HFF-Myc (cell line): Measurements from ENCODE around the gene RAD51B.

Source experiments
- DNase-seq: peaks from one replicate; pipeline ENCODE4 v3.0.0-alpha.2; 2011; ENCODE audit warnings: low read depth; ENCODE audit errors: extremely low read depth
- H3K4me3 ChIP-seq: replicated peaks from 2 replicates; pipeline ENCODE4 v1.5.1; 2011; ENCODE audit warnings: low read depth, mild to moderate bottlenecking, control low read depth, low read length
- TF ChIP-seq, protein P1 (sequence below): IDR thresholded peaks from 2 replicates; pipeline ENCODE4 v1.5.1; 2012; ENCODE audit warnings: mild to moderate bottlenecking, low read depth, low read length, control low read depth; ENCODE audit errors: missing control alignments

RAD51B gene

DNA sequence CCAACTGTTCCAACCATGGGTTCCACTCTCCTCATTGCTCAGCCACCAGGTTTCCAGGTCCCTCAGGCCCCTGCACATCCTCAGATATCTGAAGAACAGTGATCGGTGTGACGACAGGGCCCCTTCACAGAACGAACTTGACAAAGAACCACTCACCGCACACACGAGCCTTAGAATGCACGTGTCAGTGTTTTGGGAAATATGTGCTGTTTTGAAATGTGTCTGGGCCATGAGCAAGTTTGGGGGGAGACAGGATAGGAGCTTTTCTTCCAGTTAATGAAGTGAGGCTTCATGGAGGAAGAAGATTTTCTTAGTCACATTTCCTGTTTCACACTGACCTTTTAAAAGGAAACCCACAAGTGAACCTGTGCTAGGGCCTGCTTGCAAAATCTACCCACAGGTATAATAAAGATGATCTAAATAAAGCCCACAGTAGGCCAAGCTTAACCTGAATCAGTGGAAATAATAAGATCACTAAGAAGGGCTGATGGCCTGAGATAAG, 914.7 kb downstream of the RAD51B start:
- H3K4me3 ChIP-seq, result no peak overlapping the region
- TF ChIP-seq, protein P1, sequence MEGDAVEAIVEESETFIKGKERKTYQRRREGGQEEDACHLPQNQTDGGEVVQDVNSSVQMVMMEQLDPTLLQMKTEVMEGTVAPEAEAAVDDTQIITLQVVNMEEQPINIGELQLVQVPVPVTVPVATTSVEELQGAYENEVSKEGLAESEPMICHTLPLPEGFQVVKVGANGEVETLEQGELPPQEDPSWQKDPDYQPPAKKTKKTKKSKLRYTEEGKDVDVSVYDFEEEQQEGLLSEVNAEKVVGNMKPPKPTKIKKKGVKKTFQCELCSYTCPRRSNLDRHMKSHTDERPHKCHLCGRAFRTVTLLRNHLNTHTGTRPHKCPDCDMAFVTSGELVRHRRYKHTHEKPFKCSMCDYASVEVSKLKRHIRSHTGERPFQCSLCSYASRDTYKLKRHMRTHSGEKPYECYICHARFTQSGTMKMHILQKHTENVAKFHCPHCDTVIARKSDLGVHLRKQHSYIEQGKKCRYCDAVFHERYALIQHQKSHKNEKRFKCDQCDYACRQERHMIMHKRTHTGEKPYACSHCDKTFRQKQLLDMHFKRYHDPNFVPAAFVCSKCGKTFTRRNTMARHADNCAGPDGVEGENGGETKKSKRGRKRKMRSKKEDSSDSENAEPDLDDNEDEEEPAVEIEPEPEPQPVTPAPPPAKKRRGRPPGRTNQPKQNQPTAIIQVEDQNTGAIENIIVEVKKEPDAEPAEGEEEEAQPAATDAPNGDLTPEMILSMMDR, result no peak
- DNase-seq, result no peak

- H3K4me3 ChIP-seq, result no peak overlapping the region
- no peak for DNase-seq
- TF ChIP-seq, protein P1, result no peak
Measured at GRCh38 chr14:68735856-68736255, 916.3 kb downstream of the RAD51B start.

GRCh38 chr14:68736471-68736871, 916.9 kb downstream of the RAD51B start:
- no peak for DNase-seq
- TF ChIP-seq, protein P1, result no peak
- no peak overlapping the region for H3K4me3 ChIP-seq

DNA sequence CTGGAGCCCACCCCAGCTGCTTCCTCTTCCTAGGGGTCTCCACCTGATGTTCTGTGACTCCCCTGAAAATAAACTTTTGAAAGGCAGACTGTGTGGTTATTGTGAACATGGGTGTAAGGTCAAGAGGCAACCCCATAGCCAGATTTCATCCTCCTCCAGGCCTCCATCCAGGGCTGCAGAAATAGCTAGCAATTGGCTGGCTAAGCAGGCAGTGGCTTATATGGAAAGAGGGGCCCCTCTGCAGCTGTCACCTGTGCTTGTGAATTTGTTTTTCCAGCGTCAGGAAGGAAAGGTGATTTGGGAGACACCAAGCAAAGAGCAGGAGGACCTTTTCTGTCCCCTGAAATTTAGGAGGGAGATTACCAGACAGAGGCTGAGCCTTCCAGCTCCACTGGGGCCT, 917.5 kb downstream of the RAD51B start:
- no peak for DNase-seq
- TF ChIP-seq, protein P1, result no peak
- H3K4me3 ChIP-seq, result no peak overlapping the region

DNA sequence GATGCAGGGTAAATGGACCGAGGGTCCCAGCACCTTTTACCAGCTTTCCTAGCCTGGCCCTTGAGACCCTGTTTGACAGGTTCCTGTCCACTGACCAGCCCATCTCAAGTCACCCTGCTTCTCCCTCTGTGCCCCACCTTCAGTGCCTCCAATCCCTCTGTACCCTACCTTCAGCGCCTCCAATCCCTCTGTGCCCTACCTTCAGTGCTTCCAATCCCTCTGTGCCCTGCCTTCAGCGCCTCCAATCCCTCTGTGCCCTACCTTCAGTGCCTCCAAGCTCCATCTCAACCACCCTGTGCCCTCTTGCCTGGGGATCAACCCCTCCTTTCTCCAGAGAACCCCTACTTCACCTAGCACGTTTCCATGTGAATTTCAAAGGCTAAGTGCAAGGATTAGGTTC, 919.0 kb downstream of the RAD51B start:
- DNase-seq, result no peak
- TF ChIP-seq, protein P1, result no peak
- no peak overlapping the region for H3K4me3 ChIP-seq

DNA sequence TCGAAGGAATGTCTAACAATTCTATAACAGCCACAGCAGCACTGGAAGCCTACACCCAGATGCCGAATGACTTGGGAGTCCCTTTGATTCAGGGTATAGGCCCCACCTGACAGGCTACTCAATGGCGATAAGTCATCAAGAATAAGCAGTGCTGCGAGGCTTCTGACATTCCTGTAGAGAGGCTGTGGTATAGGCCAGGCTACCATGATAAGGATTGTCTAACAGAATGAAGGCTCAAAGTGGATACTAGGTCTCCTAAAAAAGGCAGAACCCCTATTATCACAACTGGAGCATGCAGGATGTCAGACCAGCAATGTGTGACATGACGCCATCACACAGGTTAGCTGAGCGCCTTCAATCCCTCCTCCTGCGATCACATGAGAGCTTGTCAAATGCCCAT, 920.1 kb downstream of the RAD51B start:
- no peak for DNase-seq
- no peak overlapping the region for H3K4me3 ChIP-seq

More for the DNA sequence above, 920.1 kb downstream of the RAD51B start:
- TF ChIP-seq, protein P1, result no peak
